ENCODE results near the gene TLE4.

- TF ChIP-seq CTCF (IDR thresholded peaks at IDR 0.05), result no peak
- no peak for TF ChIP-seq POLR2A (IDR thresholded peaks at IDR 0.05)
Observed at GRCh38 chr9:79689576-79689975, 117.8 kb downstream of the TLE4 start.
